Activated CD8-positive, alpha-beta memory T cell treated with anti-CD3 and anti-CD28 coated beads, Interleukin-2, amount 10 ng/mL, durations not matched to agents 7 days and 5 days (primary cell): ENCODE data around the gene ACTRT3. TPM values are rescaled to one million over a fixed set of nuclear protein-coding genes. Genes with fewer than 3 reads are reported as not detected.

Experiments
- ATAC-seq: fragments of 150-1000 bp; cut with Tn5 transposase; one replicate; pipeline ENCODE4 v1.10.0; 2021; ENCODE audit warnings: moderate library complexity
- CTCF ChIA-PET: fragments of 350-600 bp; sonication (Branson Sonifier 250); formaldehyde crosslinking; loops from one replicate; lab custom pipeline; 2021; ENCODE audit warnings: antibody characterized with exemption; lab: Charles Lee
- DNase-seq: peaks from one replicate; pipeline ENCODE4 v3.0.0-alpha.2; 2020
- H3K27ac Mint-ChIP-seq: one replicate; pipeline ENCODE4 v1.8.0; 2021; ENCODE audit warnings: mild to moderate bottlenecking, mixed read lengths
- H3K27me3 Mint-ChIP-seq: one replicate; pipeline ENCODE4 v1.8.0; 2021; ENCODE audit warnings: mixed read lengths
- H3K36me3 Mint-ChIP-seq: one replicate; pipeline ENCODE4 v1.8.0; 2021; ENCODE audit warnings: mild to moderate bottlenecking, mixed read lengths
- H3K4me1 Mint-ChIP-seq: one replicate; pipeline ENCODE4 v1.8.0; 2021; ENCODE audit warnings: mixed read lengths
- H3K4me3 Mint-ChIP-seq: one replicate; pipeline ENCODE4 v1.8.0; 2021; ENCODE audit warnings: mild to moderate bottlenecking, moderate library complexity, mixed read lengths
- H3K9me3 Mint-ChIP-seq: one replicate; pipeline ENCODE4 v1.8.0; 2022; ENCODE audit warnings: low read depth, mixed read lengths
- total RNA-seq, 2 experiments: library from RNA; stranded (reverse); gene quantifications; one replicate each; pipeline ENCODE4 v1.2.3, GENCODE V29; 2021

Gene ACTRT3
- total RNA-seq, 2 experiments from 2014 or later = 0.49 to 0.76 TPM

DNA sequence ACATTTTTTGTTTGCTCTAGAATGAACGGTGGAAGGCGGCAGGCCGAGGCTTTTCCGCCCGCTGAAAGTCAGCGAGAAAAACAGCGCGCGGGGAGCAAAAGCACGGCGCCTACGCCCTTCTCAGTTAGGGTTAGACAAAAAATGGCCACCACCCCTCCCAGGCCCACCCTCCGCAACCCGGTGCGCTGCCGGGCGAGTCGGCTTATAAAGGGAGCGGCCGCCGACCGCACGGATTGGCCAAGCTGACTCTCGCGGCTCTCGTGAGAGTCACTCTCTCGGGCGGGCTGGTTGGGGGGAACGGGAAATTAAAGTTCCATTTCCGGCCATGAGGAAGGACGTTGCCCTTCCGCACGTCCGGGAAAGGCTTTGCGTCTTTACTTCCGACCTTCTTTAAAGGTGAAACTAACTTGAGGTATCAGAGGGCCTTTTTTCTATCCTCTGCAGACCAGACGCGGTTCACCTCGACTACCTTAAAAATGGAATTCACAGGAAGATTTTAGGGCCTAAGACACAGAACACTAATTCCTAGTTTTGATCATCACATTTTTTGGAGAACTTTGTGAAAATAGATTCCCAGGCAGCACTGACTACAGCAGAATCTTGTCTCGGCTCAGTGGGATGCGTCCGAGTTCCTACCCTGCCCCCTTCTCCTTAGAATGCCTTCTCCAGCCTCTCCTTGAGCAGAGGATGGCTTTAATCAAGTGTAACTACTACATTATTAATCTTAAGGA lies 4.3 kb downstream of the ACTRT3 start, which contains the start of gene TERC:
Gene TERC (minus strand): TSS at position 179 of the 731 bp plus-strand sequence.
- CTCF ChIA-PET = interaction anchor here (2.0 kb wide), 1 partner anchor 44 kb away, joined by 6 read pairs; no protein-coding TSS in a partner anchor

GRCh38 chr3:169764312-169764881 lies 5.0 kb downstream of the ACTRT3 start:
- Mint-ChIP-seq H3K4me1 (peaks cover 38% of the 10 kb centered on the region), H3K27me3 (no peaks in the 10 kb centered on the region), H3K27ac (peak overlapping the region; percentile 98), H3K36me3 (peaks cover 3% of the 10 kb centered on the region), H3K9me3 (no peaks in the 10 kb centered on the region), H3K4me3 (peak overlapping the region; percentile 92)
- ATAC-seq (peak; percentile 53), DNase-seq (peak; percentile 72)
- CTCF ChIA-PET = interaction anchor here (2.0 to 2.3 kb wide), 3 partner anchors 8 to 270 kb away, joined by 6 to 12 read pairs (median 8); partner anchors contain the start of gene MYNN

More for the DNA sequence above, 4.3 kb downstream of the ACTRT3 start, which contains the start of gene TERC:
- Mint-ChIP-seq H3K36me3 (peaks cover 3% of the 10 kb centered on the region), H3K9me3 (no peaks in the 10 kb centered on the region), H3K27ac (peak within 1 kb of the TSS; percentile 98), H3K4me1 (peaks cover 36% of the 10 kb centered on the region), H3K4me3 (peak within 1 kb of the TSS; percentile 92), H3K27me3 (no peaks in the 10 kb centered on the region)
- ATAC-seq = peak; percentile 85
- DNase-seq = peak; percentile 96

DNA sequence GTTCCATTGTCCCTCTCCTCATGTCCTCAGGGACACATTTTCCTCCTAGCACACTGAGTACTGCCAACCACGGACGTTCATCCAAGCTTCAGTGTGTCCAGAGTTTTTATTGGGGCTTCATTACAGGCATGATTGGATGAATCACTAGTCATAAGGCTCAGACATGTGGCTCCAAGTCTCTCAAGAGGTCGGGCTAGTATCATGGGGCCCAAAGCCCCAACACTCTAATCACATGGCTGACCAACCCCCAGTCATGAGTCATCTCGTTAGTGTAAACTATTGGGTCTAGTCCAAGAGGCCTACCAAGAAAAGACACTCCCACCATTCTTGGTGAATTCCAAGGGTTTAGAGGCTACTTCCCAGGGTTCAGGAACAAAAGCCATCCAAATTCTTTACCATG lies 8.9 kb downstream of the ACTRT3 start:
- H3K4me3 Mint-ChIP-seq = no peak overlapping the region
- H3K36me3 Mint-ChIP-seq = peaks cover 3% of the 10 kb centered on the region
- H3K9me3 Mint-ChIP-seq = no peaks in the 10 kb centered on the region
- peaks cover 42% of the 10 kb centered on the region for H3K4me1 Mint-ChIP-seq
- no peak overlapping the region for H3K27ac Mint-ChIP-seq
- ATAC-seq = no peak
- H3K27me3 Mint-ChIP-seq = peaks cover 2% of the 10 kb centered on the region
- CTCF ChIA-PET = interaction anchor here (0.6 to 1.0 kb wide), 4 partner anchors 15 to 498 kb away, joined by 3 to 5 read pairs (median 3); no protein-coding TSS in a partner anchor
- no peak for DNase-seq

GRCh38 chr3:169759256-169759655 lies 10.1 kb downstream of the ACTRT3 start:
- H3K27me3 Mint-ChIP-seq = peaks cover 7% of the 10 kb centered on the region
- H3K36me3 Mint-ChIP-seq = peaks cover 2% of the 10 kb centered on the region
- no peak for DNase-seq
- peak; percentile 77 for ATAC-seq
- H3K4me1 Mint-ChIP-seq = peaks cover 35% of the 10 kb centered on the region
- no peaks in the 10 kb centered on the region for H3K9me3 Mint-ChIP-seq
- H3K4me3 Mint-ChIP-seq = no peak overlapping the region
- peak overlapping the region; percentile 52 for H3K27ac Mint-ChIP-seq
- CTCF ChIA-PET = interaction anchor here (1.0 to 1.4 kb wide), 2 partner anchors 13 kb away, joined by 3 read pairs; no protein-coding TSS in a partner anchor

GRCh38 chr3:169758359-169758994 lies 10.9 kb downstream of the ACTRT3 start:
- no peaks in the 10 kb centered on the region for H3K9me3 Mint-ChIP-seq
- no peak overlapping the region for H3K4me3 Mint-ChIP-seq
- H3K27me3 Mint-ChIP-seq = peaks cover 7% of the 10 kb centered on the region
- no peaks in the 10 kb centered on the region for H3K36me3 Mint-ChIP-seq
- ATAC-seq (no peak), DNase-seq (no peak)
- H3K4me1 Mint-ChIP-seq = peaks cover 27% of the 10 kb centered on the region
- H3K27ac Mint-ChIP-seq = no peak overlapping the region
- CTCF ChIA-PET = interaction anchor here (1.0 to 1.4 kb wide), 2 partner anchors 12 to 14 kb away, joined by 3 read pairs; no protein-coding TSS in a partner anchor

- no peak overlapping the region for H3K27ac Mint-ChIP-seq
These were observed 13.9 kb downstream of the ACTRT3 start for GRCh38 chr3:169755488-169755887.

DNA sequence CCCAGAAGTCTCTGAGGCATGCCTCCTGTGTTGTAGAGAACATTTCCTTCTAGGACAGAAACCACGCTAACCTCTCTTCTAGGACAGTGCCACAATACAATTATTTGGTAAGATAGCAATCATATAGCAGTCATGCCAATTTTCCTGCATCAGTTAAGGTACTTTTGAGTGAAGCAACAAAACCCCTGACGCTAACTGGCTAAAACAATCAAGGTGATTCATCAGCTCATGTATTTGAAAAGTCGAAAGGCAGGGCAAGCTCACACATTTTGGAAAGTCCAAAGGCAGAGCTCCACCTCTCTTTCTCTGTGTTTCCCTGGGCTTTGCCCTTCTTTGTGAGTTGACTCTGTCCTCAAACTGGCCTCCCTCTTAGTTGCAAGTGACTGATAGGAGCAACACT lies 14.7 kb downstream of the ACTRT3 start:
- H3K27me3 Mint-ChIP-seq = peaks cover 17% of the 10 kb centered on the region
- no peak overlapping the region for H3K27ac Mint-ChIP-seq
- CTCF ChIA-PET = interaction anchor here (1.4 kb wide), 1 partner anchor 15 kb away, joined by 3 read pairs; no protein-coding TSS in a partner anchor
- no peak for ATAC-seq
- no peak for DNase-seq
- peaks cover 13% of the 10 kb centered on the region for H3K4me1 Mint-ChIP-seq
- no peaks in the 10 kb centered on the region for H3K36me3 Mint-ChIP-seq
- H3K9me3 Mint-ChIP-seq = no peaks in the 10 kb centered on the region
- H3K4me3 Mint-ChIP-seq = no peak overlapping the region

More at GRCh38 chr3:169755488-169755887, 13.9 kb downstream of the ACTRT3 start:
- CTCF ChIA-PET = no interaction called here
- Mint-ChIP-seq H3K27me3 (peaks cover 17% of the 10 kb centered on the region), H3K4me1 (peaks cover 17% of the 10 kb centered on the region), H3K4me3 (no peak overlapping the region), H3K9me3 (no peaks in the 10 kb centered on the region), H3K36me3 (no peaks in the 10 kb centered on the region)
- DNase-seq (no peak), ATAC-seq (no peak)

- DNase-seq (no peak), ATAC-seq (no peak)
- CTCF ChIA-PET = interaction anchor here (1.2 kb wide), 1 partner anchor 8 kb away, joined by 3 read pairs; no protein-coding TSS in a partner anchor
- no peaks in the 10 kb centered on the region for H3K9me3 Mint-ChIP-seq
- peaks cover 7% of the 10 kb centered on the region for H3K4me1 Mint-ChIP-seq
- H3K27me3 Mint-ChIP-seq = peaks cover 36% of the 10 kb centered on the region
- H3K36me3 Mint-ChIP-seq = no peaks in the 10 kb centered on the region
- no peak overlapping the region for H3K4me3 Mint-ChIP-seq
- no peak overlapping the region for H3K27ac Mint-ChIP-seq
These were observed 17.5 kb downstream of the ACTRT3 start for GRCh38 chr3:169751875-169752274.

DNA sequence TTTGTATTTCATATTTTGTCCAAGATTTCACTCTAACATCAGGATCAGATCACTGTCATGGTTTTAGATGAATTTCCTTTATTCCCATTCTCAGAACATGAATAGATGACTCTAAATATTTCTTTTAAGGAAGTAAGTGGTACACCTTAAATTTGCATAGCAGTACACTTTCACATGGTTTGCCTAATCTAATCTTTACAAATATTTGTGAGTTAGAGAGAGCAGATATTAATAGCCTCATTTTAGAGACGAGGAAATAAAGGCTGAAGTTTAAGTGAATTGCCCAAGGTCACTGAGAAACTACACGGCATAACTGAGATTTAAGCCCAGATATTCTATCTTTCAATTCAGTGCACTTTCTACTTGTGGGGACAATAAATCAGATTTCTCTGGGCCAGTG lies 18.7 kb downstream of the ACTRT3 start:
- H3K4me3 Mint-ChIP-seq = no peak overlapping the region

GRCh38 chr3:169748670-169749069 lies 20.7 kb downstream of the ACTRT3 start:
- Mint-ChIP-seq H3K4me3 (no peak overlapping the region), H3K9me3 (no peaks in the 10 kb centered on the region), H3K27ac (no peak overlapping the region), H3K27me3 (peaks cover 36% of the 10 kb centered on the region), H3K4me1 (peaks cover 7% of the 10 kb centered on the region), H3K36me3 (no peaks in the 10 kb centered on the region)
- DNase-seq = no peak
- CTCF ChIA-PET = interaction anchor here (0.7 kb wide), 1 partner anchor 1276 kb away, joined by 3 read pairs; no protein-coding TSS in a partner anchor
- ATAC-seq = peak; percentile 47

More for the DNA sequence above, 18.7 kb downstream of the ACTRT3 start:
- H3K27me3 Mint-ChIP-seq = peaks cover 40% of the 10 kb centered on the region
- DNase-seq = no peak
- no peak overlapping the region for H3K27ac Mint-ChIP-seq
- CTCF ChIA-PET = no interaction called here
- no peak for ATAC-seq
- H3K4me1 Mint-ChIP-seq = peaks cover 7% of the 10 kb centered on the region
- H3K36me3 Mint-ChIP-seq = no peaks in the 10 kb centered on the region
- H3K9me3 Mint-ChIP-seq = no peaks in the 10 kb centered on the region

GRCh38 chr3:169746924-169747323 lies 22.4 kb downstream of the ACTRT3 start:
- Mint-ChIP-seq H3K4me3 (no peak overlapping the region), H3K27ac (no peak overlapping the region), H3K4me1 (peaks cover 7% of the 10 kb centered on the region), H3K9me3 (no peaks in the 10 kb centered on the region), H3K36me3 (no peaks in the 10 kb centered on the region), H3K27me3 (peaks cover 28% of the 10 kb centered on the region)
- CTCF ChIA-PET = no interaction called here
- no peak for DNase-seq
- ATAC-seq = no peak

DNA sequence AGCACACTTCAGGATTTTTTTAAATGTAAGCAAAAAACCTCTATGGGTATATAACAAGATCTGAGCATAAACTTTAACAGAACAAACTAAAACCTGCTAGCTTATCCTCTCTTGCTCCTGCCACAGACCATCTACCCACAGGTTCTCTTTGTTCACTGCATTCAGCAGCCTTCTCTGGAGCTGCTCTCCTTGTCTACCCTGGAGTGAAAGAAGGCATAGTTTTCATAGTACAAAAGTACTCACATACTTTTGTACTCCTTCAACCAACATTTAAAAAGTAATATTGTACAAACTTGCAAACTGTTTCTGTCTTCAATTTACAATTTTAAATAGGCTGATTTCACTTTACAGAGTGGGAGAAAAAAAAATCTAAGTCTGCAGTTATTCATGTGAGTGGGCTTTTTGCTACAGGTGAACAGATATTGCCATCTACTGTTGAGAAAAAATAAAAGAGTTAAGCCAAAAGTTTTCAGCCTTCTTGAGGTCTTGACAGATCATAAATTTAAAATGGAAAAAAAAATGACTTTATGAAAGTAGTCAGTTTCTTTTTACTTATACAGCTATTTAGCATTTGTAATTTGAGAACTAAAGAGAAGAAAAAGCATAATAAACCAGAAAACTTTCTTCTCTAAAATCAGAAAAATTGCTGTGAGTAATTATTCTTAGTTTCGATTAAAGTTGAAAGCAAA lies 24.9 kb downstream of the ACTRT3 start:
- no peak overlapping the region for H3K4me3 Mint-ChIP-seq
- peaks cover 7% of the 10 kb centered on the region for H3K4me1 Mint-ChIP-seq
- H3K27ac Mint-ChIP-seq = no peak overlapping the region
- DNase-seq (no peak), ATAC-seq (no peak)
- H3K36me3 Mint-ChIP-seq = no peaks in the 10 kb centered on the region
- CTCF ChIA-PET = interaction anchor here (1.0 to 2.7 kb wide), 4 partner anchors 8 to 1533 kb away, joined by 3 to 12 read pairs (median 5); no protein-coding TSS in a partner anchor
- no peaks in the 10 kb centered on the region for H3K9me3 Mint-ChIP-seq
- H3K27me3 Mint-ChIP-seq = peaks cover 25% of the 10 kb centered on the region
